GM18505 (cell line): ENCODE data around the gene BAIAP2L1.
"Not testable (repeated sequence)": the region's sequence is repeated elsewhere in the genome, so short reads cannot be mapped to it uniquely, and the experiment has no call there.

Source experiments
- ATAC-seq: cut with Tn5 transposase; IDR thresholded peaks from one replicate; pipeline ENCODE4 v1.9.1; 2021; ENCODE audit not compliant: unreplicated experiment
- POLR2A ChIP-seq: IDR thresholded peaks from 4 replicates; pipeline ENCODE4 v1.6.1; 2011; ENCODE audit warnings: borderline replicate concordance; ENCODE audit not compliant: insufficient read depth, insufficient read length; ENCODE audit errors: extremely low read depth

BAIAP2L1 gene

GRCh38 chr7:98414205-98414900 lies 13.5 kb upstream of the BAIAP2L1 start:
- no peak for ATAC-seq
- no peak for TF ChIP-seq POLR2A

GRCh38 chr7:98413655-98414054 lies 12.8 kb upstream of the BAIAP2L1 start:
- ATAC-seq: not testable (repeated sequence)

DNA sequence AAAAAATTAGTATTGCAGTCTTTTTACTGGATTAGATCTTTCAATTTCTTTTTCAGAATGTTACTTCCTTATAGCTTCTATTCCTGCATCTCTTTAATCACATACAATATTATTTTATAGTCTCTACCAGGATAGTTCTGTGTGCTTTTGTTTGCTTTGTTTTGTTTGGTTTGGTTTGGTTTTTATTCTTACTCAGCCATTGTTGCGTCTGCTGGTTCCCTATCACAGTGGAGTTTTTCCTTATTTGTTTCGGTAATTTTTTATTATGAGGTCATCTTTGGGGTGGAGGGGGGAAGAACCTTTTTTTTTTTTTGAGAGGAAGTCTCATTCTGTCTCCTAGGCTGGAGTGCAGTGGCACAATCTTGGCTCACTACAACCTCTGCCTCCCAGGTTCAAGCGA lies 9.0 kb upstream of the BAIAP2L1 start:
- no peak for TF ChIP-seq POLR2A
- no peak for ATAC-seq

DNA sequence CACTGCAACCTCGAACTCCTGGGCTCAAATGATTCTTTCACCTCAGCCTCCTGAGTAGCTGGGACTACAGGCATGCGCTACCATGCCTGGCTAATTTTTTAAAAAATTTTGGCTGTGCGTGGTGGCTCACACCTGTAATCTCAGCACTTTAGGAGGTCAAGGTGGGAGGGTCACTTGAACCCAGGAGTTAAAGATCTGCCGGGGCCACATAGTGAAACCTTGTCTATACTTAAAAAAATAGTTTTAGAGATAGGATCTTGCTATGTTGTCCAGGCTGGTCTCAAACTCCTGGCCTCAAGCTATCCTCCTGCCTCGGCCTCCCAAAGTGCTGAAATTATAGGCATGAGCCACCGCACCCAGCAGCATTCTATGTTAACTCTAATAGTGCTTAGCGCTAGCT lies 7.3 kb upstream of the BAIAP2L1 start:
- not testable (repeated sequence) for ATAC-seq

DNA sequence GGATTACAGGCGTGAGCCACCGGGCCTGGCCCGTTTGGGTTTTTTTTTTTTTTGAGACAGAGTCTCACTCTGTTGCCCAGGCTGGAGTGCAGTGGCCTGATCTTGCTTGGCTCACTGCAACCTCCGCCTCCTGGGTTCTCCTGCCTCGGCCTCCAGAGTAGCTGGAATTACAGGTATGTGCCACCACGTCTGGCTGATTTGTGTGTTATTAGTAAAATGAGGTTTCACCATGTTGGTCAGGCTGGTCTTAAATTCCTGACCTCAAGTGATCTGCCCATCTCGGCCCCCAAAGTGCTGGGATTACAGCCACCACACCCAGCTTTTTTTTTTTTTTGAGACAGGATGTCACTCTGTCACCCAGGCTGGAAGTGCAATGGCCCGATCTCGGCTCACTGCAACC lies 5.9 kb upstream of the BAIAP2L1 start:
- TF ChIP-seq POLR2A: no peak
- ATAC-seq: no peak

DNA sequence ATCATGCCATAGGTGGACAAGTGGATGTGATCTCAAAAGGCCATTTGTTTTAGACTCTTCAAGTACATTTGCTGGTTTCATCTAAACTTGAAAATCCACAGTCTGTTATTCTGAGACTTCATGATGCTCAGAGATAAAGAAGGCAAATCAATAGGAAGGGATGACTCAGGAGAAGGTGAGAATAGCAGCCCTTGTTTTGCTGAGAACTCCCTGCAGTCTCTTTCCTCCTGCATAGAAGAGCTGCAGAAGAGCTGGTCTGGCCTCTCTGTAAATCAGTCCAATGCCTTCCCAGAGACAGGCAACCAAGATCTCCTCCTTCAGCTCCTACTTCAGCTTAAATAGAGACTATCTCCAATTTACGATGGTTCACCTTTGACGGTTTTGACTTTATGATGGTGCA lies 4.0 kb upstream of the BAIAP2L1 start:
- ATAC-seq: no peak
- no peak for TF ChIP-seq POLR2A

DNA sequence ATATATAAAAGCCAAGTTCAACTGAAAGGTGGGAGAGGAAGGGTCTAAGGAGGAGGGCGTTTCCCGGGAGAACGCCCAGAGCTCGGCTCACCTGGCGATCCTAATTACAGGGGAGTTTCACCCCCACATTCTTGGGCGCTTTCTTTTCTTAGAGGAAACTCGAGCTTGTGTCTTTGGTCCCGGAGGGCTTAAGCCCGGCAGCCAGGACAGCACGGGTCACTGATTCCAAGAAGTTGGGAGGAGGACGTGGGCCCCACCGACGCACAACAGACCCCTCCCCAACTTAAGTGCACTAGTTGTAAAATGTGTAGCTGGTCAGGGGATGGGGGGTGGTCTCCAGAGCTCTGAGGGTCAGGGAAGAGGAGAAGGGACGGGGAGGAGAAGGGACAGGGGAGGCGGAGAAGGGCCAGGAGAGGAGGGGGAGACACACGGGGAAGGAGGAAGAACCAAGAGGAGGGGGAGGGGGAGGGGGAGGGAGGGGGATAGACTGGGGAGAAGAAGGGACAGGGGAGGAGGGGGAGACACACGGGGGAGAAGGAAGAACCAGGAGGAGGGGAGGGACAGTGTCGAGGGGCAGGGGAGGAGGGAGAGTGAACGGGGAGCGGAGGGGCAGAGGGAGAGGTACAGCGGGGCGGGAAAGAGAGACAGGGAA lies 874 bp downstream of the BAIAP2L1 start:
- no peak for TF ChIP-seq POLR2A
- no peak for ATAC-seq

DNA sequence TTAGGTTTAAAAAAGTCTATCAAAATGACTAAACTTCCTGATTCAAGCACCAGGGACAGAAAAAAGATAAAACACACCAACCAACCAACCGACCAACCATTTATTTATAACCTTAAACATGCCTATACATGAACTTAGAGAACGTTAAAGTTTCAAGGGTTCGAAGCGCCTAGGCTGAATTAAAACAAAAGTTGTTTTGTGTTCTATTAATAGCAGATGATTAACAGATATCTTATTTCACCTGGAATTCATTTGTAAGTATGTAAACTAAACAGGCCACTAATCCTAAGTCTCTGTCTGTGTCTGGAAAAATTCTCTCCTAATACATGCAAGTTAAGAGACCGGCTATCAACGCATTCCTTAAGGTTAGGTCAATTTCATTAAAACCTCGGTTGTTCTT lies 1.4 kb downstream of the BAIAP2L1 start:
- ATAC-seq: no peak
- TF ChIP-seq POLR2A: no peak

DNA sequence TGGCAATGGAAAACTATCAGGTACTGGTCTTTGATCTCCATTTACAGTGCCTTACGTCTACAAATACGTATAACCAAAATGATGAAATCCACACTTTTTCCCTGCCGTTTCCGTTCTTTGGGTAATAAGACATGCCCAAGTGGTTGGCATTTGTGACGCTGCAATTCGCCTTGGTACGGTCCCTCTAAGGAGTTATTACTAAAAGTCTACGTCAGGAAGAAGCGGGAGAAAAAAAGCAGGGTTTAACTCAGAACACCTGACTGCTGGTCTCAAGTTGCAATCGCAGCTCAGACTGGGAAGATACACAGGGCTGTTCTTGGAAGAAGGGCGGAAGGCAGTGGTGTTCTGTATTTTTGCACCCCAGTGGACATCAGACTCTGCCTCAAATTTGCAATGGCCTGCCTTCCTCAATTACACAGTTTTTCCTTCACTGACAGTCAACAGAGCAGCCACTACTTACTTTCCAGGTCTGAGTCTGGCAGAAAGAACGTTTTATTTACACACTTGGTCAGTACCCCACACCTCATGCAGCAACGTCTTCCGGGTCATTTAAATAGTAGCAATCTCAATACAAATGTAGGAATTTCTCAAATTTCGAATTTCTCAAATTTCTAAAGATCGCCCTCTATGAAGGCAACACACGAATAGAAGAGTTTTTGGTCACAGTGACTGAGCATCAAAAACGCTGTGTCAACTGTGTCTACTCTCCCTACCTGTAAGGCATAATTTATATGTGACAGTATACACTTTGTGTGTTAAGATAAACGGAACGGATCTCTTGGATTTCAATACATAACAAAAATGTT lies 2.1 kb downstream of the BAIAP2L1 start:
- no peak for TF ChIP-seq POLR2A
- ATAC-seq: no peak

- no peak for ATAC-seq
- no peak for TF ChIP-seq POLR2A
Observed at GRCh38 chr7:98396768-98397167, 4.1 kb downstream of the BAIAP2L1 start.

- no peak for ATAC-seq
- TF ChIP-seq POLR2A: no peak
Observed at GRCh38 chr7:98395951-98396350, 4.9 kb downstream of the BAIAP2L1 start.

- no peak for TF ChIP-seq POLR2A
- no peak for ATAC-seq
Observed at GRCh38 chr7:98395481-98395880, 5.4 kb downstream of the BAIAP2L1 start.

- ATAC-seq: no peak
Observed at GRCh38 chr7:98394377-98394836, 6.5 kb downstream of the BAIAP2L1 start.

More at GRCh38 chr7:98394377-98394836, 6.5 kb downstream of the BAIAP2L1 start:
- TF ChIP-seq POLR2A: no peak
